Adrenal gland (tissue), 5 donors: ENCODE data around the gene PRODH.
"Not testable (repeated sequence)": the region's sequence is repeated elsewhere in the genome, so short reads cannot be mapped to it uniquely, and the experiment has no call there.

ENCODE experiments used
- POLR2A ChIP-seq, 2 donors: fragments of 450-650 bp; IDR thresholded peaks; one replicate each; pipeline ENCODE4 v1.6.1; 2017; ENCODE audit warnings: antibody characterized with exemption in 2 of 2, mild to moderate bottlenecking in 2 of 2, moderate library complexity in 1 of 2
- TF ChIP-seq, protein P1 (sequence below), 6 experiments: fragments of 450-650 bp in 4 of 6; fragments of 200-600 bp in 2 of 6; sonication (generic) in 1 of 6; IDR thresholded peaks; 1 replicate in 5 of 6; 2 replicates in 1 of 6; pipeline versions ENCODE4 v1.5.1 to v1.8.0; 2016 to 2021; ENCODE audit warnings: antibody characterized with exemption in 6 of 6, mild to moderate bottlenecking in 2 of 6, moderate library complexity in 1 of 6
- donor health status: DM: no; HTN: no; CAD: no.

DNA sequence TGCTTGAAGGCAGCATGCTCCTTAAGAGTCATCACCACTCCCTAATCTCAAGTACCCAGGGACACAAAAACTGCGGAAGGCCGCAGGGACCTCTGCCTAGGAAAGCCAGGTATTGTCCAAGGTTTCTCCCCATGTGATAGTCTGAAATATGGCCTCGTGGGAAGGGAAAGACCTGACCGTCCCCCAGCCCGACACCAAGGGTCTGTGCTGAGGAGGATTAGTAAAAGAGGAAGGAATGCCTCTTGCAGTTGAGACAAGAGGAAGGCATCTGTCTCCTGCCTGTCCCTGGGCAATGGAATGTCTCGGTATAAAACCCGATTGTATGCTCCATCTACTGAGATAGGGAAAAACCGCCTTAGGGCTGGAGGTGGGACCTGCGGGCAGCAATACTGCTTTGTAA lies 11.0 kb upstream of the PRODH start:
- TF ChIP-seq, protein P1, sequence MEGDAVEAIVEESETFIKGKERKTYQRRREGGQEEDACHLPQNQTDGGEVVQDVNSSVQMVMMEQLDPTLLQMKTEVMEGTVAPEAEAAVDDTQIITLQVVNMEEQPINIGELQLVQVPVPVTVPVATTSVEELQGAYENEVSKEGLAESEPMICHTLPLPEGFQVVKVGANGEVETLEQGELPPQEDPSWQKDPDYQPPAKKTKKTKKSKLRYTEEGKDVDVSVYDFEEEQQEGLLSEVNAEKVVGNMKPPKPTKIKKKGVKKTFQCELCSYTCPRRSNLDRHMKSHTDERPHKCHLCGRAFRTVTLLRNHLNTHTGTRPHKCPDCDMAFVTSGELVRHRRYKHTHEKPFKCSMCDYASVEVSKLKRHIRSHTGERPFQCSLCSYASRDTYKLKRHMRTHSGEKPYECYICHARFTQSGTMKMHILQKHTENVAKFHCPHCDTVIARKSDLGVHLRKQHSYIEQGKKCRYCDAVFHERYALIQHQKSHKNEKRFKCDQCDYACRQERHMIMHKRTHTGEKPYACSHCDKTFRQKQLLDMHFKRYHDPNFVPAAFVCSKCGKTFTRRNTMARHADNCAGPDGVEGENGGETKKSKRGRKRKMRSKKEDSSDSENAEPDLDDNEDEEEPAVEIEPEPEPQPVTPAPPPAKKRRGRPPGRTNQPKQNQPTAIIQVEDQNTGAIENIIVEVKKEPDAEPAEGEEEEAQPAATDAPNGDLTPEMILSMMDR (IDR thresholded peaks at IDR 0.05), result not testable (repeated sequence)
- TF ChIP-seq POLR2A (IDR thresholded peaks at IDR 0.05), result not testable (repeated sequence)
